OCI-LY7 (cell line): ENCODE results near the gene FHL5. TPM values are rescaled to one million over a fixed set of nuclear protein-coding genes. Genes with fewer than 3 reads are reported as not detected.
A peak's percentile ranks its signal among the peaks of the same experiment; 100 is the strongest.

Experiments used
- BruUV-seq: library from RNA; stranded (reverse); fragments of 400-500 nt; replicated peaks from 2 replicates; lab custom pipeline; 2021; lab: Mats Ljungman, UMichigan
- CTCF ChIA-PET: fragments of 300-600 bp; sonication (Branson Sonifier 250); formaldehyde crosslinking; loops from one replicate; lab custom pipeline; 2022; ENCODE audit warnings: antibody characterized with exemption; ENCODE audit not compliant: unreplicated experiment; lab: Charles Lee
- POLR2A ChIA-PET: fragments of 300-600 bp; sonication (Branson Sonifier 250); formaldehyde crosslinking; loops from one replicate; lab custom pipeline; 2022; ENCODE audit warnings: antibody characterized with exemption; lab: Charles Lee
- DNase-seq: peaks from one replicate; pipeline ENCODE4 v3.0.0-alpha.2; 2015; ENCODE audit warnings: low spot score
- H2AFZ ChIP-seq: fragments of 200-600 bp; sonication (generic), shearing (Covaris generic); 2 replicates; pipeline ENCODE4 v1.6.1; 2014; ENCODE audit warnings: mild to moderate bottlenecking, antibody characterized with exemption, low read length, moderate library complexity
- H3K27ac ChIP-seq: fragments of 200-600 bp; sonication (generic); 2 replicates; pipeline ENCODE4 v1.5.1; 2014; ENCODE audit warnings: mixed run types, low read depth, mild to moderate bottlenecking, moderate library complexity, low read length, inconsistent platforms; ENCODE audit not compliant: poor library complexity, severe bottlenecking
- H3K36me3 ChIP-seq: fragments of 200-600 bp; sonication (generic); 2 replicates; pipeline ENCODE4 v1.6.1; 2014; ENCODE audit warnings: mild to moderate bottlenecking, antibody characterized with exemption, low read length, moderate library complexity, mixed read lengths; ENCODE audit not compliant: insufficient read depth
- H3K4me1 ChIP-seq: fragments of 200-600 bp; sonication (generic); 2 replicates; pipeline ENCODE4 v1.5.1; 2014; ENCODE audit warnings: mild to moderate bottlenecking, low read length; ENCODE audit not compliant: insufficient read depth, poor library complexity, severe bottlenecking
- H3K4me2 ChIP-seq: fragments of 200-600 bp; sonication (generic); 2 replicates; pipeline ENCODE4 v1.6.1; 2014; ENCODE audit warnings: mild to moderate bottlenecking, low read length
- H3K4me3 ChIP-seq: fragments of 200-600 bp; sonication (generic); 2 replicates; pipeline ENCODE4 v1.5.1; 2014; ENCODE audit warnings: mild to moderate bottlenecking, low read depth, low read length; ENCODE audit not compliant: poor library complexity, severe bottlenecking
- H3K79me2 ChIP-seq: fragments of 200-600 bp; sonication (generic); 2 replicates; pipeline ENCODE4 v1.6.1; 2016; ENCODE audit warnings: low read depth, mild to moderate bottlenecking, low read length, moderate library complexity, mixed read lengths; ENCODE audit not compliant: insufficient read depth
- H3K9me2 ChIP-seq: fragments of 200-600 bp; sonication (generic); 2 replicates; pipeline ENCODE4 v1.6.1; 2016; ENCODE audit warnings: mild to moderate bottlenecking, low read length, mixed read lengths; ENCODE audit not compliant: insufficient read depth
- H3K9me3 ChIP-seq: fragments of 200-600 bp; sonication (generic); 2 replicates; pipeline ENCODE4 v1.6.1; 2014; ENCODE audit warnings: mild to moderate bottlenecking, mixed run types, low read length, mixed read lengths
- H4K20me1 ChIP-seq: fragments of 200-600 bp; sonication (generic); 2 replicates; pipeline ENCODE4 v1.6.1; 2014; ENCODE audit warnings: mild to moderate bottlenecking, antibody characterized with exemption, low read length, moderate library complexity, mixed read lengths; ENCODE audit not compliant: insufficient read depth
- EZH2phosphoT487 ChIP-seq: fragments of 200-600 bp; sonication (generic); IDR thresholded peaks from 2 replicates; pipeline ENCODE4 v1.6.1; 2018; ENCODE audit warnings: low read depth, borderline replicate concordance, mild to moderate bottlenecking, mixed run types, antibody characterized with exemption, low read length, moderate library complexity, mixed read lengths
- intact Hi-C: fragments of 100-400 bp; cut with micrococcal nuclease; formaldehyde crosslinking; loops from one replicate; pipeline ENCODE4 v1.10.0; 2022; ENCODE audit not compliant: unreplicated experiment
- total RNA-seq, 2 experiments: library from RNA; depleted of rRNA in 1 of 2; stranded (reverse); fragments of >200 nt in 1 of 2; shearing (Covaris generic) in 1 of 2; gene quantifications; 2 replicates each; pipeline ENCODE4 v1.2.3, GENCODE V29; 2014 to 2022
- TF ChIP-seq, protein P1 (sequence below): fragments of 200-600 bp; sonication (generic); conservative IDR thresholded peaks from 2 replicates; pipeline ENCODE4 v1.5.1; 2014; ENCODE audit warnings: mild to moderate bottlenecking, antibody characterized with exemption, low read length, moderate library complexity, mixed read lengths

Gene FHL5
- total RNA-seq, 2 experiments from 2014 or later, result not detected

DNA sequence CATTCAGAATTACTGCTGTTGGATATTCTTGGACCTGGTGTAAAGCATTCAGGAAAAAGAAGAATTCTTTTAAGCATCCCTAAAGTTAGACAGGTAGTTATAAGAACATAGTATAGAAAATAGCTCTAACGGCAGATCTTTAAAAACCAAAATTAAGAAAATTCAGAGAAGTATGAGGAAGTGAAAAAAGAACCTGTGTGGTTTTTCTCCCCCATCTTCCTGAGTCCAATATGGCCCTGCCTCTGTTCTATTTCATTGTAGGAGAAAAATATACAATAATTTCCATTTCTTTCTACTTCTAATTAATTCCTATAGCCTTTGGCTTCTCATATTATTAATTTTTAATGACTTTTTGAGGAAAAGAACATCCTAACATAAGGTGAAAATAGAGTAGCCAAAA lies 47.1 kb downstream of the FHL5 start:
- Histone ChIP-seq H3K4me1 (peaks cover 63% of the 10 kb centered on the region), H3K4me2 (peak overlapping the region; percentile 68), H3K4me3 (peak overlapping the region; percentile 35), H3K79me2 (no peaks in the 10 kb centered on the region), H2AFZ (peak overlapping the region; percentile 74), H3K9me3 (no peaks in the 10 kb centered on the region), H3K27ac (peak overlapping the region; percentile 76), H3K9me2 (no peaks in the 10 kb centered on the region), H4K20me1 (no peaks in the 10 kb centered on the region), H3K36me3 (no peaks in the 10 kb centered on the region)
- TF ChIP-seq, protein P1, sequence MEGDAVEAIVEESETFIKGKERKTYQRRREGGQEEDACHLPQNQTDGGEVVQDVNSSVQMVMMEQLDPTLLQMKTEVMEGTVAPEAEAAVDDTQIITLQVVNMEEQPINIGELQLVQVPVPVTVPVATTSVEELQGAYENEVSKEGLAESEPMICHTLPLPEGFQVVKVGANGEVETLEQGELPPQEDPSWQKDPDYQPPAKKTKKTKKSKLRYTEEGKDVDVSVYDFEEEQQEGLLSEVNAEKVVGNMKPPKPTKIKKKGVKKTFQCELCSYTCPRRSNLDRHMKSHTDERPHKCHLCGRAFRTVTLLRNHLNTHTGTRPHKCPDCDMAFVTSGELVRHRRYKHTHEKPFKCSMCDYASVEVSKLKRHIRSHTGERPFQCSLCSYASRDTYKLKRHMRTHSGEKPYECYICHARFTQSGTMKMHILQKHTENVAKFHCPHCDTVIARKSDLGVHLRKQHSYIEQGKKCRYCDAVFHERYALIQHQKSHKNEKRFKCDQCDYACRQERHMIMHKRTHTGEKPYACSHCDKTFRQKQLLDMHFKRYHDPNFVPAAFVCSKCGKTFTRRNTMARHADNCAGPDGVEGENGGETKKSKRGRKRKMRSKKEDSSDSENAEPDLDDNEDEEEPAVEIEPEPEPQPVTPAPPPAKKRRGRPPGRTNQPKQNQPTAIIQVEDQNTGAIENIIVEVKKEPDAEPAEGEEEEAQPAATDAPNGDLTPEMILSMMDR, result no peak
- TF ChIP-seq EZH2phosphoT487, result no peak
- peak; percentile 42 for DNase-seq
- BruUV-seq, result no TSS peak
- intact Hi-C loops, result loop anchor here (2.0 to 10.0 kb wide), 5 partner anchors 89 to 1035 kb away; partner anchors contain the start of genes MANEA, MMS22L, NDUFAF4 and UFL1
- ChIA-PET CTCF (no interaction called here), POLR2A (interaction anchor here (0.6 to 4.9 kb wide), 9 partner anchors 11 to 898 kb away, joined by 3 to 29 read pairs (median 4); no protein-coding TSS in a partner anchor)

DNA sequence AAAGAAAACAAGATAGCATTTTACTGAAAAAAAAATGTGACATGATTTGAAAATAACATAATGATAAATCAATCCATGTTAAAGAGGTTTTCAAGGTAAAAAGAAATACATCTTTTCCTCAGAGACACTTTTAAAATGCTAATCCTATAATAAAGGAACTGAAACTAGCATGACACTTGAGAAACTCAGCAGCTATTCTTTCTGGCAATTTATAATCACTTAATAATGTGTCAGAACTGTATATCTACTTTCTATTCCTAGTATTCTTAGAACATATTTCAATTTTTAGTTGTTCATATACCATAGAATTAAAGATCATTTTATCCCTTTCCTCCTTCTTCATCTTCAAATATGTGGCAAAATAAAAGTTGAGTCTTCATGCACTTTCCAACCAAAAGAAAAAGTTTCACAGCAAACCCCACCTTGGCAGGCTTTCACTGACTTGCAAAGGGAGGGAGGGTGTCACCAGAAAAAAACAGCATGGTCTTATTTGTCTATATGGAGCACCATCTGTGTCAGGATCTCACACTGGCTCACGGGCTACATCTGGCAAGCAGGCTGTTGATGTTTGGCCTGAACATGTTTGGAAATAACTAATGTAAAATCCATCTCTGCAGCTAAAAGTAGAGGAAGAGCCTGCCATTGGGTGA lies 48.5 kb downstream of the FHL5 start:
- H3K79me2 ChIP-seq, result no peaks in the 10 kb centered on the region
- no peak for TF ChIP-seq EZH2phosphoT487
- TF ChIP-seq, protein P1, result no peak
- no TSS peak for BruUV-seq
- peaks cover 63% of the 10 kb centered on the region for H3K4me1 ChIP-seq
- ChIA-PET CTCF (no interaction called here), POLR2A (interaction anchor here (0.5 to 4.9 kb wide), 13 partner anchors 9 to 438 kb away, joined by 3 to 29 read pairs (median 6); partner anchors contain the start of gene FHL5)
- peak overlapping the region; percentile 14 for H3K4me3 ChIP-seq
- H3K9me2 ChIP-seq, result no peaks in the 10 kb centered on the region
- H3K4me2 ChIP-seq, result peak overlapping the region; percentile 68
- H3K9me3 ChIP-seq, result no peaks in the 10 kb centered on the region
- DNase-seq, result peak; percentile 66
- H3K27ac ChIP-seq, result peak overlapping the region; percentile 76
- H2AFZ ChIP-seq, result peak overlapping the region; percentile 74; the same call in 1 of the 2 replicates
- intact Hi-C loops, result loop anchor here (2.0 to 10.0 kb wide), 5 partner anchors 91 to 1037 kb away; partner anchors contain the start of genes MANEA, MMS22L, NDUFAF4 and UFL1
- H4K20me1 ChIP-seq, result no peaks in the 10 kb centered on the region
- H3K36me3 ChIP-seq, result no peaks in the 10 kb centered on the region
